GM12878 (cell line): ENCODE results near the gene ANKRD55. TPM values are rescaled to one million over a fixed set of nuclear protein-coding genes. Genes with fewer than 3 reads are reported as not detected.

ENCODE experiments used
- ATAC-seq: fragments of 200-7000 bp; cut with Tn5 transposase; 3 replicates; pipeline ENCODE4 v1.9.1; 2020; ENCODE audit warnings: mild to moderate bottlenecking, moderate library complexity
- BruUV-seq: library from RNA; stranded (reverse); fragments of 400-500 nt; replicated peaks from 2 replicates; lab custom pipeline; 2021; lab: Mats Ljungman, UMichigan
- CTCF ChIA-PET: fragments of 300-600 bp; sonication (Branson Sonifier 250); formaldehyde crosslinking; extraction: SDS; loops from one replicate; lab custom pipeline; 2021; ENCODE audit warnings: inconsistent platforms; lab: Yijun Ruan, JAX
- POLR2A ChIA-PET: fragments of 350-600 bp; formaldehyde crosslinking; extraction: SDS; loops from one replicate; lab custom pipeline; 2021; ENCODE audit warnings: inconsistent platforms; lab: Charles Lee
- RAD21 ChIA-PET: fragments of 300-600 bp; sonication (Branson Sonifier 250); formaldehyde crosslinking; loops from one replicate; lab custom pipeline; 2023; ENCODE audit warnings: antibody characterized with exemption; ENCODE audit not compliant: unreplicated experiment; lab: Charles Lee
- SMC1A ChIA-PET: fragments of 300-600 bp; sonication (Branson Sonifier 250); formaldehyde crosslinking; loops from one replicate; lab custom pipeline; 2023; ENCODE audit not compliant: unreplicated experiment, uncharacterized antibody; lab: Charles Lee
- DNase-seq: peaks from one replicate; pipeline ENCODE4 v3.0.0-alpha.2; 2011; ENCODE audit warnings: low read depth, low spot score
- FAIRE-seq: peaks from 3 replicates; lab custom pipeline; 2011; peaks lifted over from hg19 to GRCh38; lab: Jason Lieb, UNC
- H2AFZ ChIP-seq: 2 replicates; pipeline ENCODE4 v1.6.0; 2011; ENCODE audit warnings: low read depth, low read length, control low read depth; ENCODE audit not compliant: control insufficient read depth
- H3K27ac ChIP-seq: 2 replicates; pipeline ENCODE4 v1.5.1; 2011; ENCODE audit warnings: control low read depth; ENCODE audit not compliant: control insufficient read depth, insufficient read depth
- H3K27me3 ChIP-seq, 2 experiments: replicated peaks in 1 of 2; 2 replicates each; pipeline versions ENCODE4 v1.6.0 to v1.6.1; 2011; ENCODE audit warnings: low read length in 1 of 2; ENCODE audit not compliant: control insufficient read depth in 2 of 2, insufficient read depth in 2 of 2
- H3K36me3 ChIP-seq, 2 experiments: 2 replicates each; pipeline ENCODE4 v1.5.1; 2011; ENCODE audit warnings: low read length in 1 of 2; ENCODE audit not compliant: control insufficient read depth in 2 of 2, insufficient read depth in 2 of 2
- H3K4me1 ChIP-seq: 2 replicates; pipeline ENCODE4 v1.6.1; 2011; ENCODE audit warnings: mild to moderate bottlenecking, low read length, moderate library complexity, mixed read lengths; ENCODE audit not compliant: control insufficient read depth, insufficient read depth
- H3K4me2 ChIP-seq: 2 replicates; pipeline ENCODE4 v1.6.0; 2011; ENCODE audit warnings: control low read depth; ENCODE audit not compliant: control insufficient read depth, insufficient read depth
- H3K4me3 ChIP-seq: fragments of 200-600 bp; sonication (generic); 2 replicates; pipeline ENCODE4 v1.5.1; 2016
- H3K79me2 ChIP-seq: 2 replicates; pipeline ENCODE4 v1.6.0; 2011; ENCODE audit warnings: low read length; ENCODE audit not compliant: control insufficient read depth, insufficient read depth
- H3K9ac ChIP-seq: 2 replicates; pipeline ENCODE4 v1.8.0; 2011; ENCODE audit warnings: low read length, control low read depth, mixed read lengths; ENCODE audit not compliant: control insufficient read depth, insufficient read depth
- H3K9me3 ChIP-seq: replicated peaks from 3 replicates; pipeline ENCODE4 v1.5.1; 2011; ENCODE audit warnings: mild to moderate bottlenecking, low read length; ENCODE audit not compliant: control insufficient read depth, insufficient read depth
- H4K20me1 ChIP-seq: 2 replicates; pipeline ENCODE4 v1.6.0; 2011; ENCODE audit not compliant: control insufficient read depth, insufficient read depth
- ATF2 ChIP-seq: IDR thresholded peaks from 2 replicates; pipeline ENCODE4 v1.6.1; 2012; ENCODE audit warnings: low read length, inconsistent platforms
- BCL11A ChIP-seq: IDR thresholded peaks from 2 replicates; pipeline ENCODE4 v1.6.1; 2011; ENCODE audit warnings: low read depth, low read length
- IKZF2 ChIP-seq, 2 experiments: fragments of 450-650 bp; IDR thresholded peaks; 2 replicates each; pipeline ENCODE4 v1.6.1; 2017; ENCODE audit warnings: mild to moderate bottlenecking in 2 of 2, moderate library complexity in 2 of 2
- MAX ChIP-seq: IDR thresholded peaks from 2 replicates; pipeline ENCODE4 v1.6.1; 2012; ENCODE audit warnings: low read depth, low read length, improper control_type of control experiment
- MLLT1 ChIP-seq: fragments of 450-650 bp; IDR thresholded peaks from 2 replicates; pipeline ENCODE4 v1.6.1; 2016; ENCODE audit warnings: mild to moderate bottlenecking
- NR2C2 ChIP-seq: IDR thresholded peaks from 2 replicates; pipeline ENCODE4 v1.6.1; 2011; ENCODE audit warnings: borderline replicate concordance, low read depth; ENCODE audit not compliant: control insufficient read depth, insufficient read length
- RAD21 ChIP-seq: IDR thresholded peaks from 2 replicates; pipeline ENCODE4 v1.6.1; 2011; ENCODE audit warnings: mild to moderate bottlenecking, low read depth, low read length, moderate library complexity; ENCODE audit not compliant: insufficient read depth
- RFX5 ChIP-seq: IDR thresholded peaks from 2 replicates; pipeline ENCODE4 v1.6.1; 2011; ENCODE audit warnings: low read depth, low read length, improper control_type of control experiment
- TAF1 ChIP-seq: IDR thresholded peaks from 2 replicates; pipeline ENCODE4 v1.6.1; 2011; ENCODE audit warnings: mild to moderate bottlenecking, low read depth, low read length, borderline replicate concordance
- WGBS: methylation state at CpG from one replicate; pipeline ENCODE4 v1.1.6; 2016; ENCODE audit warnings: low lambda C conversion rate; ENCODE audit not compliant: insufficient replicate concordance, insufficient coverage; ENCODE audit errors: missing lambda C conversion rate; 5-methylcytosine and 5-hydroxymethylcytosine counted together
- in situ Hi-C: fragments of 300-500 bp; cut with MboI; formaldehyde crosslinking; loops from 9 replicates; pipeline ENCODE4 v1.14.3; 2018; ENCODE audit warnings: mixed read lengths
- intact Hi-C: fragments of 100-400 bp; cut with micrococcal nuclease; formaldehyde crosslinking; loops from one replicate; pipeline ENCODE4 v1.14.2; 2022; ENCODE audit not compliant: unreplicated experiment
- polyA plus RNA-seq, 11 experiments: library from polyadenylated mRNA; depleted of rRNA in 4 of 11; unstranded in 6 of 11; stranded (reverse) in 5 of 11; fragments of >200 nt; fragmentation: Nextera tagmentation in 4 of 11; fragmentation: Illumina TruSeq in 1 of 11; extraction: Ambion mirVana in 4 of 11; extraction: Trizol in 1 of 11; gene quantifications; 1 replicate in 1 of 11; 2 replicates in 10 of 11; pipeline versions ENCODE4 v1.2.1 to v1.2.3, GENCODE V29; 2011 to 2016; ENCODE audit warnings: inconsistent platforms in 2 of 11, missing spikeins in 2 of 11, low read depth in 1 of 11
- total RNA-seq, 4 experiments: library from RNA; depleted of rRNA in 3 of 4; stranded (reverse); fragments of >200 nt in 3 of 4; fragmentation: Illumina TruSeq in 1 of 4; extraction: Trizol in 1 of 4; gene quantifications; 2 replicates each; pipeline versions ENCODE4 v1.2.1 to v1.2.3, GENCODE V29; 2013 to 2021
- TF ChIP-seq, protein P1 (sequence below): IDR thresholded peaks from 2 replicates; pipeline ENCODE4 v1.6.1; 2012; ENCODE audit warnings: mild to moderate bottlenecking, low read depth, low read length
- TF ChIP-seq, protein P2 (sequence below): fragments of 450-650 bp; IDR thresholded peaks from 2 replicates; pipeline ENCODE4 v1.6.1; 2017; ENCODE audit warnings: antibody characterized with exemption, mild to moderate bottlenecking, moderate library complexity

ANKRD55 gene
- total and polyA plus RNA-seq, 10 of the 15 experiments (the other 5 are each of a cell fraction or from before 2014, with no cell fraction given) = 0.04 TPM; not detected in 9

GRCh38 chr5:56101180-56101579 lies 131.9 kb downstream of the ANKRD55 start (continued):
- TF ChIP-seq, protein P1, sequence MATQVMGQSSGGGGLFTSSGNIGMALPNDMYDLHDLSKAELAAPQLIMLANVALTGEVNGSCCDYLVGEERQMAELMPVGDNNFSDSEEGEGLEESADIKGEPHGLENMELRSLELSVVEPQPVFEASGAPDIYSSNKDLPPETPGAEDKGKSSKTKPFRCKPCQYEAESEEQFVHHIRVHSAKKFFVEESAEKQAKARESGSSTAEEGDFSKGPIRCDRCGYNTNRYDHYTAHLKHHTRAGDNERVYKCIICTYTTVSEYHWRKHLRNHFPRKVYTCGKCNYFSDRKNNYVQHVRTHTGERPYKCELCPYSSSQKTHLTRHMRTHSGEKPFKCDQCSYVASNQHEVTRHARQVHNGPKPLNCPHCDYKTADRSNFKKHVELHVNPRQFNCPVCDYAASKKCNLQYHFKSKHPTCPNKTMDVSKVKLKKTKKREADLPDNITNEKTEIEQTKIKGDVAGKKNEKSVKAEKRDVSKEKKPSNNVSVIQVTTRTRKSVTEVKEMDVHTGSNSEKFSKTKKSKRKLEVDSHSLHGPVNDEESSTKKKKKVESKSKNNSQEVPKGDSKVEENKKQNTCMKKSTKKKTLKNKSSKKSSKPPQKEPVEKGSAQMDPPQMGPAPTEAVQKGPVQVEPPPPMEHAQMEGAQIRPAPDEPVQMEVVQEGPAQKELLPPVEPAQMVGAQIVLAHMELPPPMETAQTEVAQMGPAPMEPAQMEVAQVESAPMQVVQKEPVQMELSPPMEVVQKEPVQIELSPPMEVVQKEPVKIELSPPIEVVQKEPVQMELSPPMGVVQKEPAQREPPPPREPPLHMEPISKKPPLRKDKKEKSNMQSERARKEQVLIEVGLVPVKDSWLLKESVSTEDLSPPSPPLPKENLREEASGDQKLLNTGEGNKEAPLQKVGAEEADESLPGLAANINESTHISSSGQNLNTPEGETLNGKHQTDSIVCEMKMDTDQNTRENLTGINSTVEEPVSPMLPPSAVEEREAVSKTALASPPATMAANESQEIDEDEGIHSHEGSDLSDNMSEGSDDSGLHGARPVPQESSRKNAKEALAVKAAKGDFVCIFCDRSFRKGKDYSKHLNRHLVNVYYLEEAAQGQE = no peak
- TF ChIP-seq BCL11A (no peak), IKZF2 (IDR thresholded peaks at IDR 0.05) (no peak), RAD21 (no peak), TAF1 (no peak)
- TF ChIP-seq, all 136 proteins: peak for 0

GRCh38 chr5:56100439-56101176 lies 132.5 kb downstream of the ANKRD55 start:
- in situ Hi-C loops (no loop called here), intact Hi-C loops (no loop called here)
- DNase-seq (no peak), FAIRE-seq (no peak), ATAC-seq (no peak)
- Histone ChIP-seq H2AFZ (no peak overlapping the region), H3K4me1 (peaks cover 9% of the 10 kb centered on the region), H3K36me3 (no peaks in the 10 kb centered on the region), H3K79me2 (no peaks in the 10 kb centered on the region), H3K27ac (no peak overlapping the region), H3K9me3 (no peaks in the 10 kb centered on the region; the same call in 2 of the 3 replicates), H3K4me2 (no peak overlapping the region), H4K20me1 (no peaks in the 10 kb centered on the region), H3K27me3 (no peaks in the 10 kb centered on the region; a peak in 1 of 4 replicates), H3K4me3 (no peak overlapping the region), H3K9ac (no peak overlapping the region)
- ChIA-PET CTCF (interaction anchor here (0.7 to 1.0 kb wide), 3 partner anchors 44 to 170 kb away, joined by 3 read pairs; no protein-coding TSS in a partner anchor), SMC1A (interaction anchor here (0.6 to 2.0 kb wide), 7 partner anchors 16 to 100 kb away, joined by 3 to 11 read pairs (median 4); no protein-coding TSS in a partner anchor), RAD21 (interaction anchor here (1.2 to 1.7 kb wide), 2 partner anchors 43 to 100 kb away, joined by 3 to 7 read pairs; no protein-coding TSS in a partner anchor), POLR2A (interaction anchor here (0.6 to 1.2 kb wide), 4 partner anchors 11 to 42 kb away, joined by 3 read pairs; no protein-coding TSS in a partner anchor)
- no TSS peak for BruUV-seq
- 36% methylated on average over 3 of the region's 3 CpGs for WGBS
- TF ChIP-seq NR2C2 (no peak), RFX5 (no peak), MLLT1 (no peak), MAX (no peak), ATF2 (no peak)
- TF ChIP-seq, protein P2, sequence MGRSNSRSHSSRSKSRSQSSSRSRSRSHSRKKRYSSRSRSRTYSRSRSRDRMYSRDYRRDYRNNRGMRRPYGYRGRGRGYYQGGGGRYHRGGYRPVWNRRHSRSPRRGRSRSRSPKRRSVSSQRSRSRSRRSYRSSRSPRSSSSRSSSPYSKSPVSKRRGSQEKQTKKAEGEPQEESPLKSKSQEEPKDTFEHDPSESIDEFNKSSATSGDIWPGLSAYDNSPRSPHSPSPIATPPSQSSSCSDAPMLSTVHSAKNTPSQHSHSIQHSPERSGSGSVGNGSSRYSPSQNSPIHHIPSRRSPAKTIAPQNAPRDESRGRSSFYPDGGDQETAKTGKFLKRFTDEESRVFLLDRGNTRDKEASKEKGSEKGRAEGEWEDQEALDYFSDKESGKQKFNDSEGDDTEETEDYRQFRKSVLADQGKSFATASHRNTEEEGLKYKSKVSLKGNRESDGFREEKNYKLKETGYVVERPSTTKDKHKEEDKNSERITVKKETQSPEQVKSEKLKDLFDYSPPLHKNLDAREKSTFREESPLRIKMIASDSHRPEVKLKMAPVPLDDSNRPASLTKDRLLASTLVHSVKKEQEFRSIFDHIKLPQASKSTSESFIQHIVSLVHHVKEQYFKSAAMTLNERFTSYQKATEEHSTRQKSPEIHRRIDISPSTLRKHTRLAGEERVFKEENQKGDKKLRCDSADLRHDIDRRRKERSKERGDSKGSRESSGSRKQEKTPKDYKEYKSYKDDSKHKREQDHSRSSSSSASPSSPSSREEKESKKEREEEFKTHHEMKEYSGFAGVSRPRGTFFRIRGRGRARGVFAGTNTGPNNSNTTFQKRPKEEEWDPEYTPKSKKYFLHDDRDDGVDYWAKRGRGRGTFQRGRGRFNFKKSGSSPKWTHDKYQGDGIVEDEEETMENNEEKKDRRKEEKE = no peak
